IMR-90 (cell line): Measurements from ENCODE around the gene RNASE12. TPM values are rescaled to one million over a fixed set of nuclear protein-coding genes. Genes with fewer than 3 reads are reported as not detected.

Source experiments
- ATAC-seq: fragments of 200-7000 bp; cut with Tn5 transposase; 2 replicates; pipeline ENCODE4 v1.9.1; 2020; ENCODE audit warnings: low read depth, mild to moderate bottlenecking, moderate library complexity
- BruUV-seq: library from RNA; stranded (reverse); fragments of 400-500 nt; replicated peaks from 2 replicates; lab custom pipeline; 2021; lab: Mats Ljungman, UMichigan
- CTCF ChIA-PET: fragments of 300-600 bp; formaldehyde crosslinking; extraction: SDS; loops from one replicate; lab custom pipeline; 2021; ENCODE audit warnings: antibody characterized with exemption; lab: Yijun Ruan, JAX
- POLR2A ChIA-PET: fragments of 300-600 bp; sonication (Branson Sonifier 250); formaldehyde crosslinking; loops from one replicate; lab custom pipeline; 2022; ENCODE audit warnings: antibody characterized with exemption; ENCODE audit not compliant: unreplicated experiment; lab: Charles Lee
- DNase-seq: peaks from one replicate; pipeline ENCODE4 v3.0.0; 2013
- H2AFZ ChIP-seq: replicated peaks from 2 replicates; pipeline ENCODE3; 2013; ENCODE audit warnings: low read length, mild to moderate bottlenecking; ENCODE audit not compliant: poor library complexity
- H2AK5ac ChIP-seq: 2 replicates; pipeline ENCODE4 v1.6.1; 2013; ENCODE audit warnings: low read depth, low read length, inconsistent platforms
- H2AK9ac ChIP-seq: replicated peaks from 2 replicates; pipeline ENCODE3; 2013; ENCODE audit warnings: mild to moderate bottlenecking, low read depth, low read length, moderate library complexity; ENCODE audit not compliant: poor library complexity
- H2BK120ac ChIP-seq: 2 replicates; pipeline ENCODE4 v1.6.1; 2013; ENCODE audit warnings: low read depth, low read length, inconsistent platforms
- H2BK15ac ChIP-seq: 3 replicates; pipeline ENCODE4 v1.6.1; 2013; ENCODE audit warnings: low read depth, low read length, inconsistent platforms
- H2BK20ac ChIP-seq: 2 replicates; pipeline ENCODE4 v1.6.1; 2013; ENCODE audit warnings: low read depth, mild to moderate bottlenecking, inconsistent platforms, low read length, moderate library complexity
- H2BK5ac ChIP-seq: 2 replicates; pipeline ENCODE4 v1.6.1; 2013; ENCODE audit warnings: mild to moderate bottlenecking, low read depth, low read length, inconsistent platforms; ENCODE audit not compliant: poor library complexity, severe bottlenecking
- H3K14ac ChIP-seq: replicated peaks from 2 replicates; pipeline ENCODE4 v1.6.1; 2013; ENCODE audit warnings: low read depth, low read length, inconsistent platforms
- H3K18ac ChIP-seq: 2 replicates; pipeline ENCODE4 v1.6.1; 2013; ENCODE audit warnings: low read depth, low read length, control low read depth
- H3K23ac ChIP-seq: 2 replicates; pipeline ENCODE4 v1.6.1; 2013; ENCODE audit warnings: low read depth, low read length, inconsistent platforms
- H3K27ac ChIP-seq: 2 replicates; pipeline ENCODE4 v1.5.1; 2013; ENCODE audit warnings: mild to moderate bottlenecking, control low read depth, low read length; ENCODE audit not compliant: insufficient read depth
- H3K27me3 ChIP-seq: 2 replicates; pipeline ENCODE4 v1.6.1; 2013; ENCODE audit warnings: low read length; ENCODE audit not compliant: control insufficient read depth, insufficient read depth
- H3K36me3 ChIP-seq: 2 replicates; pipeline ENCODE4 v1.6.1; 2013; ENCODE audit warnings: low read length, mixed read lengths; ENCODE audit not compliant: control insufficient read depth, insufficient read depth
- H3K4ac ChIP-seq: 2 replicates; pipeline ENCODE4 v1.6.1; 2013; ENCODE audit warnings: low read depth, low read length, inconsistent platforms
- H3K4me1 ChIP-seq: 2 replicates; pipeline ENCODE4 v1.6.1; 2013; ENCODE audit warnings: low read length, mixed read lengths; ENCODE audit not compliant: control insufficient read depth, insufficient read depth
- H3K4me2 ChIP-seq: 2 replicates; pipeline ENCODE4 v1.6.1; 2013; ENCODE audit warnings: low read depth, mild to moderate bottlenecking, control low read depth, low read length, moderate library complexity
- H3K4me3 ChIP-seq: 2 replicates; pipeline ENCODE4 v1.5.1; 2013; ENCODE audit warnings: low read depth, mild to moderate bottlenecking, control low read depth, low read length, moderate library complexity; ENCODE audit not compliant: insufficient read depth
- H3K56ac ChIP-seq: 2 replicates; pipeline ENCODE4 v1.6.1; 2013; ENCODE audit warnings: low read length, inconsistent platforms; ENCODE audit not compliant: insufficient read depth; ENCODE audit errors: extremely low read depth
- H3K79me1 ChIP-seq, 2 experiments: 2 replicates each; pipeline ENCODE4 v1.6.1; 2013; ENCODE audit warnings: low read length in 2 of 2, inconsistent platforms in 1 of 2, low read depth in 1 of 2
- H3K9ac ChIP-seq: 2 replicates; pipeline ENCODE4 v1.6.1; 2013; ENCODE audit warnings: low read depth, low read length, control low read depth
- H3K9me1 ChIP-seq: 2 replicates; pipeline ENCODE4 v1.6.1; 2013; ENCODE audit warnings: low read length, inconsistent platforms; ENCODE audit not compliant: insufficient read depth
- H3K9me3 ChIP-seq: 2 replicates; pipeline ENCODE4 v1.6.1; 2013; ENCODE audit warnings: low read length; ENCODE audit not compliant: control insufficient read depth, insufficient read depth
- H4K20me1 ChIP-seq: 2 replicates; pipeline ENCODE4 v1.6.1; 2013; ENCODE audit warnings: low read length, inconsistent platforms; ENCODE audit not compliant: insufficient read depth
- H4K5ac ChIP-seq: 2 replicates; pipeline ENCODE4 v1.6.1; 2013; ENCODE audit warnings: mild to moderate bottlenecking, low read depth, low read length, control low read depth
- H4K8ac ChIP-seq, 2 experiments: 2 replicates each; pipeline ENCODE4 v1.6.1; 2013; ENCODE audit warnings: low read depth in 2 of 2, low read length in 2 of 2, control low read depth in 1 of 2, inconsistent platforms in 1 of 2
- H4K91ac ChIP-seq: 2 replicates; pipeline ENCODE4 v1.6.1; 2013; ENCODE audit warnings: low read depth, low read length, inconsistent platforms; ENCODE audit not compliant: insufficient read depth
- BHLHE40 ChIP-seq: fragments of 150-350 bp; IDR thresholded peaks from 2 replicates; pipeline ENCODE4 v1.6.1; 2016; ENCODE audit warnings: mild to moderate bottlenecking, low read depth, low read length
- CEBPB ChIP-seq: IDR thresholded peaks from 2 replicates; pipeline ENCODE4 v1.6.1; 2012; ENCODE audit warnings: low read depth, low read length, improper control_type of control experiment
- CHD1 ChIP-seq: IDR thresholded peaks from 2 replicates; pipeline ENCODE4 v1.6.1; 2012; ENCODE audit warnings: low read depth, low read length, improper control_type of control experiment
- CTCF ChIP-seq: conservative IDR thresholded peaks from 2 replicates; pipeline ENCODE4 v1.5.1; 2012; ENCODE audit warnings: mild to moderate bottlenecking, low read depth, low read length, improper control_type of control experiment
- ELK1 ChIP-seq: fragments of 150-350 bp; IDR thresholded peaks from 2 replicates; pipeline ENCODE4 v1.6.1; 2016; ENCODE audit warnings: low read depth, mild to moderate bottlenecking, low read length, moderate library complexity, borderline replicate concordance
- FOS ChIP-seq: fragments of 150-350 bp; IDR thresholded peaks from 2 replicates; pipeline ENCODE4 v1.6.1; 2016; ENCODE audit warnings: low read depth, low read length
- MAFK ChIP-seq: IDR thresholded peaks from 2 replicates; pipeline ENCODE4 v1.6.1; 2012; ENCODE audit warnings: low read depth, low read length, improper control_type of control experiment
- MAZ ChIP-seq: IDR thresholded peaks from 2 replicates; pipeline ENCODE4 v1.6.1; 2012; ENCODE audit warnings: low read depth, mild to moderate bottlenecking, low read length, improper control_type of control experiment, moderate library complexity, borderline replicate concordance
- MXI1 ChIP-seq: IDR thresholded peaks from 2 replicates; pipeline ENCODE4 v1.6.1; 2012; ENCODE audit warnings: low read depth, mild to moderate bottlenecking, low read length, moderate library complexity, borderline replicate concordance
- NFE2L2 ChIP-seq: fragments of 150-350 bp; IDR thresholded peaks from 2 replicates; pipeline ENCODE4 v1.6.1; 2016; ENCODE audit warnings: low read depth, mild to moderate bottlenecking, low read length
- POLR2A ChIP-seq: IDR thresholded peaks from 2 replicates; pipeline ENCODE4 v1.6.1; 2012; ENCODE audit warnings: mild to moderate bottlenecking, low read depth, low read length
- RAD21 ChIP-seq: IDR thresholded peaks from 2 replicates; pipeline ENCODE4 v1.6.1; 2012; ENCODE audit warnings: low read length, improper control_type of control experiment
- RFX5 ChIP-seq: IDR thresholded peaks from 2 replicates; pipeline ENCODE4 v1.8.0; 2012; ENCODE audit warnings: low read depth, mild to moderate bottlenecking, low read length, moderate library complexity
- SMC3 ChIP-seq: fragments of 150-350 bp; IDR thresholded peaks from 2 replicates; pipeline ENCODE4 v1.6.1; 2016; ENCODE audit warnings: low read depth, mild to moderate bottlenecking, antibody characterized with exemption, low read length, moderate library complexity
- USF2 ChIP-seq: fragments of 150-350 bp; IDR thresholded peaks from 2 replicates; pipeline ENCODE4 v1.6.1; 2017; ENCODE audit warnings: mild to moderate bottlenecking, antibody characterized with exemption, low read length, low read depth
- WGBS, 2 experiments: methylation state at CpG; one replicate each; pipeline versions ENCODE4 v1.1.5 to v1.1.7; 2013; ENCODE audit warnings: missing lambda C conversion rate in 2 of 2; ENCODE audit not compliant: insufficient read length in 1 of 2; ENCODE audit errors: extremely low coverage in 2 of 2; 5-methylcytosine and 5-hydroxymethylcytosine counted together
- dilution Hi-C: fragments of 300-500 bp; cut with HindIII; formaldehyde crosslinking; loops from one replicate; pipeline ENCODE4 v1.14.3; 2018; ENCODE audit warnings: low sequenced_read_pairs; ENCODE audit not compliant: unreplicated experiment
- in situ Hi-C: fragments of 300-500 bp; cut with MboI; formaldehyde crosslinking; loops from 3 replicates; pipeline ENCODE4 v1.14.3; 2019; ENCODE audit warnings: low sequenced_read_pairs, inconsistent platforms, mixed read lengths
- intact Hi-C: fragments of 100-400 bp; cut with micrococcal nuclease; formaldehyde crosslinking; loops from 2 replicates; pipeline ENCODE4 v1.10.0; 2022
- polyA plus RNA-seq, 3 experiments: library from polyadenylated mRNA; depleted of rRNA; stranded (reverse); fragments of >200 nt; gene quantifications; 2 replicates each; pipeline ENCODE4 v1.2.3, GENCODE V29; 2012; ENCODE audit warnings: low replicate concordance in 1 of 3
- total RNA-seq: library from RNA; depleted of rRNA; stranded (reverse); fragments of >200 nt; gene quantifications from 2 replicates; pipeline ENCODE4 v1.2.3, GENCODE V29; 2012

The RNASE12 gene
- total and polyA plus RNA-seq, 2 of the 4 experiments (the other 2 are of a cell fraction) = not detected

DNA sequence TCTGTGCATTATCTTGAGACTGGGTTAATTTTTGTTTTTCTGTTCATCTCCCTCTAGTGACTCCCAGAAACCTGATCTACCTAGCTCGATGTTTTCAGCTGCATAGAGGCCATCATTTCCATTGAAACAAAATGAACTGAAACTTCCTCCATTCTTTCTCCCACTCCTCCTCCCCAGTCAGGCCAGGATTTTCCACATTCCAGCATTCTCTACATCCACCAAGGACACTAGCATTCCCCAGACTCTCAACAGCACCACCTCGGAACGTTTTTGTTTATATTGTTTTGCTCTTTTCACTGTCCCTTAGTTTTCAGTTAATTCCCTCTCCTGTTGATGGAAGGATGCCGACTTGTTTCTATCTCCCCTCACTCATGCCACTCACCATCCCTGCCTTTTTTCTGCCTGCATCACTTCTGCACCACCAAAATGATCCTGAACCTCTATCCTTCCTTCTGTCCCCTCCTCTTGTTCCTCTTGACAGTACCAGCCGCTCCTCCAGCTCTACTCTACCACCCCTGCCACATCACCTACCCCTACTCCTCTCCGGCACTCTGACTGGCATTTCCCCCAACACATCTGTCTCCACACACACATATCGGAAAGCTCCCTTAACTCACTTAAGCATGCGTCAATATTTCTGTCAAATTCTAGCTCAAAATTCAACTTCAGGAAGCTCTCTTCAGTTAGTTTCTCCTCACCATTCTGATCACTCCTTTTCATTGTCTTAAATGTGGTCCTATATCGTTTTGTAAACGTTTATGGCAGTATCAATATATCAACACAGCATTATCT lies 37.1 kb upstream of the RNASE12 start:
- Histone ChIP-seq H2BK15ac (no peak overlapping the region), H2AK5ac (no peak overlapping the region), H3K9me3 (no peaks in the 10 kb centered on the region), H3K79me1 (no peaks in the 10 kb centered on the region), H3K27ac (no peak overlapping the region), H3K9me1 (no peaks in the 10 kb centered on the region), H3K27me3 (peaks cover 4% of the 10 kb centered on the region), H3K18ac (no peak overlapping the region), H3K4ac (no peak overlapping the region), H2AFZ (no peak overlapping the region), H2BK5ac (no peak overlapping the region), H4K20me1 (peaks cover 8% of the 10 kb centered on the region; the same call in 1 of the 2 replicates), H2BK120ac (no peak overlapping the region), H3K14ac (no peak overlapping the region), H3K23ac (no peak overlapping the region), H4K5ac (no peak overlapping the region), H3K4me2 (no peak overlapping the region), H3K4me3 (no peak overlapping the region), H3K36me3 (no peaks in the 10 kb centered on the region), H3K4me1 (peaks cover 4% of the 10 kb centered on the region; the same call in 1 of the 2 replicates), H4K8ac (no peak overlapping the region), H2AK9ac (no peak overlapping the region), H3K56ac (no peak overlapping the region), H2BK20ac (no peak overlapping the region), H3K9ac (no peak overlapping the region), H4K91ac (no peak overlapping the region)
- dilution Hi-C loops (no loop called here), in situ Hi-C loops (no loop called here), intact Hi-C loops (no loop called here)
- POLR2A ChIA-PET = no interaction called here
- no TSS peak for BruUV-seq
- CTCF ChIA-PET = no interaction called here
- ATAC-seq (no peak), DNase-seq (no peak)
- 40% methylated on average over 4 of the region's 10 CpGs; no CpG with 5 or more reads in 1 of the 2 experiments for WGBS, 2 experiments
- TF ChIP-seq CEBPB (no peak), POLR2A (no peak), NFE2L2 (no peak), USF2 (no peak), MAFK (no peak), SMC3 (no peak), BHLHE40 (no peak), CHD1 (no peak), MXI1 (no peak), CTCF (no peak), RFX5 (no peak), FOS (no peak), ELK1 (no peak), RAD21 (no peak), MAZ (no peak)
